GM12865 (cell line): Measurements from ENCODE around the gene ASTN2.
A peak's percentile ranks its signal among the peaks of the same experiment; 100 is the strongest.

ENCODE experiments used
- DNase-seq: peaks from one replicate; pipeline ENCODE4 v3.0.0; 2010; ENCODE audit warnings: low read depth
- H3K4me3 ChIP-seq: 2 replicates; pipeline ENCODE4 v1.5.1; 2011; ENCODE audit warnings: mild to moderate bottlenecking, low read depth, low read length, control low read depth
- TF ChIP-seq, protein P1 (sequence below): IDR thresholded peaks from 2 replicates; pipeline ENCODE4 v1.5.1; 2011; ENCODE audit warnings: low read length, control low read depth, low read depth, inconsistent platforms; ENCODE audit not compliant: insufficient read depth; ENCODE audit errors: missing control alignments

ASTN2 gene

DNA sequence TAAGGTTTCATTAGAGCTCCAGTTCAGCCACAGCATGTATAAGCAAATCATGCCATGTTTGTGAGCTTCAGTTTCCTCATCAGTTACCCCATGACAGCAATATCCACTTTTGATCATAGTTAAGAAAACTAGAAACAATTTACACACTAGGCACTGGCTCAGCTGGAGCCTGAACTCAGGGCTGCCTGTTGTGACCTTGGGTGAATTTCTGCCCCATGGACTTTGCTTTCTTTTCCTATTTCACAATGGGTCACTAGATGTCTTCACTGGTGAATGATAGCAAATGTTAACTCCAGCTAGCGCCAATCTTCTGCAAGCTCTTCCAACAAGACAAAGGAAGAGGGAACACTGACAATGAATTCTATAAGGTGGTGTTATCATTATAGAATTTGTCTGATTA, 961.1 kb downstream of the ASTN2 start:
- DNase-seq: no peak
- TF ChIP-seq, protein P1, sequence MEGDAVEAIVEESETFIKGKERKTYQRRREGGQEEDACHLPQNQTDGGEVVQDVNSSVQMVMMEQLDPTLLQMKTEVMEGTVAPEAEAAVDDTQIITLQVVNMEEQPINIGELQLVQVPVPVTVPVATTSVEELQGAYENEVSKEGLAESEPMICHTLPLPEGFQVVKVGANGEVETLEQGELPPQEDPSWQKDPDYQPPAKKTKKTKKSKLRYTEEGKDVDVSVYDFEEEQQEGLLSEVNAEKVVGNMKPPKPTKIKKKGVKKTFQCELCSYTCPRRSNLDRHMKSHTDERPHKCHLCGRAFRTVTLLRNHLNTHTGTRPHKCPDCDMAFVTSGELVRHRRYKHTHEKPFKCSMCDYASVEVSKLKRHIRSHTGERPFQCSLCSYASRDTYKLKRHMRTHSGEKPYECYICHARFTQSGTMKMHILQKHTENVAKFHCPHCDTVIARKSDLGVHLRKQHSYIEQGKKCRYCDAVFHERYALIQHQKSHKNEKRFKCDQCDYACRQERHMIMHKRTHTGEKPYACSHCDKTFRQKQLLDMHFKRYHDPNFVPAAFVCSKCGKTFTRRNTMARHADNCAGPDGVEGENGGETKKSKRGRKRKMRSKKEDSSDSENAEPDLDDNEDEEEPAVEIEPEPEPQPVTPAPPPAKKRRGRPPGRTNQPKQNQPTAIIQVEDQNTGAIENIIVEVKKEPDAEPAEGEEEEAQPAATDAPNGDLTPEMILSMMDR: no peak
- H3K4me3 ChIP-seq: no peak overlapping the region

DNA sequence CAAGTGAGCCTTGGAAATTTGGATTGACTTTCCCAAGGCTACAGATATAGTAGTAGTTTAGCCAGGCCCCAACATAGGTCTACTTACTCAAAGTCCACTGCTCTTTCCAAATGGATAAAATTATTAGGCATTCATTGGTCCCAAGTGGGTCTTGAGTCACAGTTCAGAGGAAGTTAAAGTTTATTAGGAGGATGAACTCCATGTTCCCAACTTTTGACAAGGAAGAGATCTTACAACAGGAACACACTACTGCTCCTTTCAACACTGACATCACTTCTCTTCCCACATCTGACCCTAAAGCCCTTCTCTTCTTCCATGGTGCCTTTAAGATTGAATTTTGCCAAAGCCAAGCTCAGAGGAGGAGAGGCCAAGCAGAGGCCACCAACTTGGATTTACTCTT, 962.2 kb downstream of the ASTN2 start:
- H3K4me3 ChIP-seq: no peak overlapping the region
- no peak for DNase-seq
- TF ChIP-seq, protein P1: no peak

DNA sequence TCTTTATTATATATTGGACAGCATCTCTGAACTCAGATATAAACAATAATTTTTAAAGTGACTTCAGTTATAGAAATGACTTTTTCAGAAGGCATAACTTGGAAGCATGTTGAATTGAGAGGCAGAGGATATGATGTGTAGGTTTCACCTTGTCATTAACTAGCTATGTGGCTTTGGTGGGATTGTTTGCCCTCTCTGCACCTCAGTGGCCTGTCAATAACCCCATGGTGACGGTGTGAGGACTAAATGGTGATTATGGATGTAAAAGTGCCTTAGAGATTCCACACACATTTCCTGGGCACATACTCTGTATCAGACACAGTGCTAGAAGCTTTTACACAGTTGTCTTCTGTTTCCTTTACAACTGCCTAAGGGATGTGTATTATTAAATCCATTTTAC, 962.6 kb downstream of the ASTN2 start:
- DNase-seq: no peak

GRCh38 chr9:116451500-116452115, 963.2 kb downstream of the ASTN2 start:
- H3K4me3 ChIP-seq: no peak overlapping the region
- DNase-seq: no peak
- TF ChIP-seq, protein P1: no peak

More for the DNA sequence above, 962.6 kb downstream of the ASTN2 start:
- TF ChIP-seq, protein P1: no peak
- no peak overlapping the region for H3K4me3 ChIP-seq

DNA sequence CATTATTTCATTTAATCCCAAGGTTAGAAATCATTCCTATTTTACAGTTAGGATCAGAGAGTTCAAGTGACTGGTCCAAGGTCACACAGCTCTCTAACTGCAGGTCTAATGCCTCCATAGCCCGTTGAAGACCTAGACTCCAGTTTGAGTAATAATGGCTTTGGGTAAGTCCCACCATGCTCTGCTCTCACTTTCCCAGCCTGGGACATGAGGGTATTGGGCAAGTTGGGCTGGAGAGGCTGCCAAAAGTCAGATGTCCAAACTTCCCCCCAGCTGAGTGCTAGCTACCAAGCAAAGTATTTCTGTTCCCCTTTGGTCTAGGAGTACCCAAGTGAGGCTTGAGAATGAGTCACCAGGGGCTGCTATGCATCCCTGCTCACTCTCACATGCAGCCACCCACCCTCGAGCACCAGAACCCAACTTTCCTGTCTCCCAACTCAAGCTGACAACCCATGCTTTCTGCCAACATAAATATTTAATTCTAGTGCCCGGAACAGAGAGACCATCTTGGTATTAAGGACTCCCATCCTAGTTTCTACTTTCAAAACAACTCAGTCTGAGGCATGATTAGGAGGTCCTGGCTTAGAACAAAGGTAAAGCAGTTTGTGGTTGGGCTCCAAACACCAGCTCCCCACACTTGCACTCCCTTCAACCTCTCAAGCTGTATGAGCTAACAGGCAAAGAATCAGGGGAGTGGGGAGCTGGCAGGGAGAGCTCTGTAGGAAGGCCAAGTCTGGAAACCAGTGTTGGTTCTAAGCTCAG, 964.3 kb downstream of the ASTN2 start:
- peak; percentile 55 for DNase-seq
- TF ChIP-seq, protein P1: no peak
- H3K4me3 ChIP-seq: no peak overlapping the region

- TF ChIP-seq, protein P1: no peak
- no peak for DNase-seq
- H3K4me3 ChIP-seq: no peak overlapping the region
Observed at GRCh38 chr9:116449949-116450348, 964.9 kb downstream of the ASTN2 start.
